ENCODE data around the gene POU2F3. TPM values are rescaled to one million over a fixed set of nuclear protein-coding genes. Genes with fewer than 3 reads are reported as not detected.

POU2F3 gene
- total RNA-seq, 4 donors from 2014 or later, result 58.2 to 219 (median 105) TPM

DNA sequence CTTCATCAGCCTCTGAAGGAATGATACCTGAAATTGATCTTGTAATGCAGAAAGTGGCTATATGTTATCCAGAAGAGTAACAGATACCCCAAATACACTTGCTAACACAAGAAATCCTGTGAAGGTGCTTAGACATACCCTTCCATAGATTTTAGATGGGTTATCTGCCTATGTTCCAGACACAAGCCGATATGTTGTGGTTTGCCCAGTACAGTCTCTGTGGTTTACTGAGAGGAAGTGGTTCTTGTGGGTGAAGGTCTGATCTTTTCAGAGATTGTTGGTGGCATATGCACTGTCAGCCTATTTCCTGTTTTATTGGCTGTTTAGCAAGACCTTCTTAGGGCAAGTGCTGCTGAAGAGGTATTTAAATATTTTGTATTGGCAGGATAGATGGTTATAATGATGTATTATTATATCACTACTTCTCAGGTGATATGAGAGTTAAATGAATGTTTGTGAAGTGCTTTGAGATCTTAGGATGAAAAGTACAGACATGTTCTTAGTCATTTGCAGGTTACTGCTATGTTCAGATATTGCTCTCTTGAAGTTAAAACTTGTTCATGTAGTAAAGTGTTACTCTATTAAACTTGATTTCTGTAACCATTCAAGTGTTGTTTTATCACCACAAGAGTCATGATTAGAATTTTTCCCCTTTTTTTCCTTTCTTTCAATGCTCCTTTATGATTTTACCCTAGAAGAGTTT, 104.5 kb downstream of the POU2F3 start:
- DNase-seq (ENCODE audit: low spot score in 2 of 2), result no peak
- no peaks in the 10 kb centered on the region for H3K27me3 ChIP-seq
- no peak overlapping the region for H3K4me3 ChIP-seq
- H3K36me3 ChIP-seq, result no peaks in the 10 kb centered on the region
- no peak overlapping the region for H3K27ac ChIP-seq
- TF ChIP-seq CTCF (IDR thresholded peaks at IDR 0.05) (no peak), POLR2AphosphoS5 (IDR thresholded peaks at IDR 0.05) (no peak), POLR2A (IDR thresholded peaks at IDR 0.05) (no peak), EP300 (IDR thresholded peaks at IDR 0.05) (no peak)
- peaks cover 88% of the 10 kb centered on the region for H3K4me1 ChIP-seq
- 50% methylated on average over 1 of the region's 1 CpG for WGBS
- no peaks in the 10 kb centered on the region for H3K9me3 ChIP-seq

DNA sequence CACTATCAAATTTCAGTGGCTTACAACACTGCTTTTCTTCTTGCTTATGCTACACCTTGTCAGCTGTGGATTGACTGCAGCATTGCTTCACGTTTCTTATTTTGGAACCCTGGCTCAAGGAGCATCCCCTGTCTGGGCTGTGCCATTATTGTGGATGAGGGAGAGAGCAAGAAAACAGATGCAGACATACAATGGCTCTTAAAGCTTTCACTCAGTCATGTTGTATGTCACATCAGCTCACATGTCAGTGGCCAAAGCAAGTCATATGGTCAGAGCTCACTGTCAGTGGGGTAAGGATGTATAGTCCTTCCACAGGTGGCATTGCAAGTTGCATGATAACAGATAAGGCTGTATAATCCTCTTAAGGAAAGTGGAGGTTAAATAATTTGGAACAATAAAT, 106.3 kb downstream of the POU2F3 start:
- H3K27ac ChIP-seq, result no peak overlapping the region
- no peak for DNase-seq (ENCODE audit: low spot score in 2 of 2)
- H3K36me3 ChIP-seq, result no peaks in the 10 kb centered on the region
- WGBS, result 36% methylated on average over 1 of the region's 1 CpG
- H3K4me3 ChIP-seq, result no peak overlapping the region
- H3K4me1 ChIP-seq, result peaks cover 74% of the 10 kb centered on the region
- no peaks in the 10 kb centered on the region for H3K27me3 ChIP-seq
- no peak for TF ChIP-seq POLR2AphosphoS5 (IDR thresholded peaks at IDR 0.05)
- no peak for TF ChIP-seq POLR2A (IDR thresholded peaks at IDR 0.05)
- no peak for TF ChIP-seq EP300 (IDR thresholded peaks at IDR 0.05)
- no peak for TF ChIP-seq CTCF (IDR thresholded peaks at IDR 0.05)
- no peaks in the 10 kb centered on the region for H3K9me3 ChIP-seq

- H3K27me3 ChIP-seq, result no peaks in the 10 kb centered on the region
- H3K4me1 ChIP-seq, result peaks cover 65% of the 10 kb centered on the region
- H3K4me3 ChIP-seq, result no peak overlapping the region
- no peak for DNase-seq (ENCODE audit: low spot score in 2 of 2)
- no peaks in the 10 kb centered on the region for H3K36me3 ChIP-seq
- TF ChIP-seq EP300 (IDR thresholded peaks at IDR 0.05), result no peak
- no peaks in the 10 kb centered on the region for H3K9me3 ChIP-seq
- no peak overlapping the region for H3K27ac ChIP-seq
Observed at GRCh38 chr11:120350637-120351036, 110.7 kb downstream of the POU2F3 start.

DNA sequence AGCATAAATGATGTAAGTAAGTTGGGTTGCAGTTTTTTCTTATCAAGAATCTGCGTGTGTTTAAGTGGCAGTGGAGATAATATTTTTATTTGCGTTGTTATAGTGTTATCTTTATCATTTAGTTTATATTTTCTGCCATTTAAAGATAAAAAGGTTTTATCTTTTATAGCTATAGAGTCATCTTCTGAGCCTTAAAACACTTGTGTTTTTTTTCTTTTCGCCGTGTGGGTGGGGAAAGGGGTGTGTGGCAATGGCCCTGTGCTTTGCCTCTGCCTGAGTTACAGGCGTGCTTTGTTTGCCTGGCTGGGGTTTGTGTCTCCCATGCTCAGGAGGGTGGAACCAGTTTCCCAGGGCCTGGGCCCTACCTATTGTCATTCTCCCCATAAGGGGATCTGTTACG, 112.5 kb downstream of the POU2F3 start:
- DNase-seq (ENCODE audit: low spot score in 2 of 2), result no peak
- Histone ChIP-seq H3K4me3 (no peak overlapping the region), H3K27me3 (no peaks in the 10 kb centered on the region), H3K4me1 (peaks cover 50% of the 10 kb centered on the region), H3K27ac (no peak overlapping the region), H3K36me3 (no peaks in the 10 kb centered on the region), H3K9me3 (no peaks in the 10 kb centered on the region)
- 71% methylated on average over 6 of the region's 6 CpGs for WGBS
- TF ChIP-seq POLR2AphosphoS5 (IDR thresholded peaks at IDR 0.05), result no peak
- no peak for TF ChIP-seq EP300 (IDR thresholded peaks at IDR 0.05)
- TF ChIP-seq POLR2A (IDR thresholded peaks at IDR 0.05), result no peak

GRCh38 chr11:120354068-120354467, 114.1 kb downstream of the POU2F3 start:
- H3K4me3 ChIP-seq, result no peak overlapping the region
- 29% methylated on average over 1 of the region's 1 CpG for WGBS
- no peak for DNase-seq (ENCODE audit: low spot score in 2 of 2)
- no peaks in the 10 kb centered on the region for H3K9me3 ChIP-seq
- no peak overlapping the region for H3K27ac ChIP-seq
- no peaks in the 10 kb centered on the region for H3K27me3 ChIP-seq
- H3K4me1 ChIP-seq, result peaks cover 36% of the 10 kb centered on the region
- TF ChIP-seq POLR2A (IDR thresholded peaks at IDR 0.05) (no peak), EP300 (IDR thresholded peaks at IDR 0.05) (no peak), POLR2AphosphoS5 (IDR thresholded peaks at IDR 0.05) (no peak), CTCF (IDR thresholded peaks at IDR 0.05) (no peak)
- H3K36me3 ChIP-seq, result no peaks in the 10 kb centered on the region

DNA sequence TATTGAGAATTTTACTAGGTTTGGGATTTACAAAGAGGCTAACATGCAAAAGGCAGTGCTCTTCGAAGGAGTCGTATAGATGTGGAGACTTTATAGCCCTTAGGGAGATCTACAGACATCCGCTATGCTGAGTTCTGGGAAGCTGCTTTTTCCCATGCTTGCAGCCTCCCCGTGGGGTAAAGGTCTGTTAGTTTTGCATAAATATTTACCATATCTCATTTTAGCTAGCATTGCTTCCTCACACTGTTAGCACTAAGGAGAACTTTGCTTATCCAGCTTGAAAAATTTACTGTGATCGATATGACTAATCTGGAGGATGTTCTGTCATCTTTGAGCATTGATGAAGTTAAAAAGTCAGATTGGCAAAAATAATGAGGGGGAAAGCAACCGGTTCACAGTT, 114.8 kb downstream of the POU2F3 start:
- no peaks in the 10 kb centered on the region for H3K27me3 ChIP-seq

More for the DNA sequence above, 114.8 kb downstream of the POU2F3 start:
- H3K27ac ChIP-seq, result no peak overlapping the region
- peaks cover 36% of the 10 kb centered on the region for H3K4me1 ChIP-seq
- DNase-seq (ENCODE audit: low spot score in 2 of 2), result no peak
- WGBS, result 56% methylated on average over 6 of the region's 6 CpGs
- no peak overlapping the region for H3K4me3 ChIP-seq
- H3K36me3 ChIP-seq, result no peaks in the 10 kb centered on the region
- TF ChIP-seq CTCF (IDR thresholded peaks at IDR 0.05) (no peak), POLR2AphosphoS5 (IDR thresholded peaks at IDR 0.05) (no peak), EP300 (IDR thresholded peaks at IDR 0.05) (no peak), POLR2A (IDR thresholded peaks at IDR 0.05) (no peak)
- H3K9me3 ChIP-seq, result no peaks in the 10 kb centered on the region
